CD4-positive, alpha-beta T cell treated with Interleukin-2 at 100 ng/mL for 4 hours (primary cell): ENCODE data around the gene TRABD2A.
A peak's percentile ranks its signal among the peaks of the same experiment; 100 is the strongest.

ENCODE experiments used
- DNase-seq: peaks from one replicate; pipeline ENCODE4 v3.0.0-alpha.2; 2020; ENCODE audit warnings: low spot score

The TRABD2A gene

DNA sequence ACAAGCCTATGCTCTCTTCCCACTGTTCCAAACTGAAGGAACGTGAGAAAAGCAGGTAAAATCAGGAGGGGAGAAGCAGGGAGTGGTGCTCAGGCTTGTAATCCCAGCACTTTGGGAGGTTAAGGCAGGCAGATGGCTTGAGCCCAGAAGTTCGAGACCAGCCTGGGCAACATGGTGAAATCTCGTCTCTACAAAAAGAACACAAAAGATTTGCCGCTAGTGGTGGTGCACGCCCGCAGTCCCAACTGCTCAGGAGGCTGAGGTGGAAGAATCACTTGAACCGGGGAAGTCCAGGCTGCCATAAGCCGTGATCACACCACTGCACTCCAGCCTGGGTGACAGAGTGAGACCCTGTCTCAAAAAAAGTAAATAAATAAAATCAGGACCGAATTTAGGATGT, 23.3 kb upstream of the TRABD2A start:
- no peak for DNase-seq

DNA sequence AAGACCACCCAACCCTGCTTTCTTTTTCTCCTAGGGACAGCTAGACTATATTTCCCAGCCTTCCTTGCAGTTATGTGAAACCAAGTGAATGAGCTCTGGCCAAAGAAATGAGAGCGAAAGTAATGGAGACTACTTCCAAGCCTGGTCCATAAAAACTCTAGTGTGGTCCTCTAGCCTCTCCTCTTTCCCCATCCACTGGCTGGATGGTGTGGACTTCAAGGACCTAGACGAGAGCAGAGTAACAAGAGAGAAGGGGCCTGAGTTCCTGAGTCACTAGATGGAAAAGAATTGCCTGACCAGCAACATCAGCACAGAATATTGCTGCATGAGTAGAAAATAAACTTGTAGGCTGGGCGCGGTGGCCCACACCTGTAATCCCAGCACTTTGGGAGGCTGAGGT, 21.6 kb upstream of the TRABD2A start:
- DNase-seq: no peak

DNA sequence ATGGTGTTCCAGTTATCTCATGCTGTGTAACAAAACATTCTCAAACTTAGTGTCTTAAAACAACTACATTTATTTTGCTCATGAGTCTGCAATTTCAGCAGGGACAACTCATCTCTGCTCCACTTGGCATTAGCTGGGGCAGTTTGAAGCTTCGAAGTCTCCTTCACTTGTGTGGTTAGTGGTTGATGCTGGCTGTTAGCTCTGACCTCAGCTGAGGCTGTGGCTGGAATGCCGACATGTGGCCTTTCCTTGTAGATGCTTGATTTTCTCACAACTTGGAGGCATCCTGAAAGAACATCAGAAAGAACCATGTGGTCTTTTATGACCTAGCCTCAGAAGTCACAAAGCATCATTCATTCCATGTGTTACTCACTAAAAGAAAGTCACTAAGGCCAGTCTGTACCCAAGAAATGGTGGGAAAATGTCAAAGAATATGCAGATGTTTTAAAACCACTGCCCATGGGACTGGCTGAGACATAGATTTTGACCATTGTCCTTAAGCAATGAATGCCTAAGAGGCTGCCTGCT, 20.8 kb upstream of the TRABD2A start:
- no peak for DNase-seq

DNA sequence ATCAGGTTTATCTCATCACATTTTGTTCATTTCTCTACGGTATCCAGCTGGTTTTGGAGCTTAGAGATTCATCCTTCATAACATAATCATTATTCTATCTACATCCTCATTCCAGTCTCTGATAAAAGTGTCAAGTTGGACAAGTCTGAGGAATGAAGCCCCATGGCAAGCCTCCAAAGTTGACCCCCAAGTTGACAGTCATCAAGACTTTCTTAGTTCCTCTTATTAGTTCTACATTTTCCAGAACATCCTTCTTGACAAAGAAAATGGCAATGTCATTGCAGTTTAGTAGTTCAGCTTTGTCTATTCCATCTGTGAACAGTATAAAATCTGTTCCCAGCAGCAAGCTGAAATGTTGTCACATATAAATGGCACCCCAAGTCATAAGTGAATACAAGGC, 20.1 kb upstream of the TRABD2A start:
- no peak for DNase-seq

DNA sequence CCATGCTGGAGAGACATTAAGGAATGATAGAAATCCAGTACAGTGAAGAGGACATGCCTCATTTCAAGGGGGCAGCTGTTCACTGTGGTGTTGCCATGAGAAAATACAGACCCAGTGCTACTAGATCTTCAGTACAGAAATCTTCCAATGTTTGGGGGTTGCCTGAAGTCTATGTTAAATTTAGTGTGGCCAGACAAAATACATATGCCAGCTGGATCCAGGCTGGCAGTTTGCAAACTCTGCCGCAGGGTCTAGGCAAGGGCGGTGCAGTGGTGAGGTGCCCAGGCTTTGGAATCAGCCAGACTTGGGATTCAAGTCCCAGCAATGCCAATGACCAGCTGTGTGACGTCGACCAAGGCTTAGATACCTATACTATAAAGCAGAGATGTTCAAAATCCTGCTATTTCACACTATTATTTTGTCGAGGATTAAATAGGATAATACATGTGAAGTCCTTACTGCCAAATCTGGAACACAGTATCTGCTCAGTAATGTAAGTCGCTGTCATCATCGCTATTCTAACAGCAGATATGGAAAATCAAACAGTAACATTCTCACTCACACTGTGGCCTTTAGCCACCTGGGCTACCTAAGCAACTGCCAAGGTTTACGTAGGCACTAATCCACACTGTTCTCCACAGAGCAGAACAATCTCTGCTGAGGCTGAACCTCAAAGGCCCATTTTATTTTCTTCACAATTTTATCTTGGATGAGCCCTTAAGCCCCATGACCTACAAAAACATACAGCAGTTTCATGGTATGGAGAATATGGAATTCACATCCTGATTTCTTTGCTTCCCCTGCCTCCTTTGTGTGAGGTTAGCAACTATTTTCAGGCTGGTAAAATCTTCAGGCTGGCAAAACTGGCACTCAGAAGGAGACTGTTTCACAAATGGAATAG, 18.7 kb upstream of the TRABD2A start:
- no peak for DNase-seq

DNA sequence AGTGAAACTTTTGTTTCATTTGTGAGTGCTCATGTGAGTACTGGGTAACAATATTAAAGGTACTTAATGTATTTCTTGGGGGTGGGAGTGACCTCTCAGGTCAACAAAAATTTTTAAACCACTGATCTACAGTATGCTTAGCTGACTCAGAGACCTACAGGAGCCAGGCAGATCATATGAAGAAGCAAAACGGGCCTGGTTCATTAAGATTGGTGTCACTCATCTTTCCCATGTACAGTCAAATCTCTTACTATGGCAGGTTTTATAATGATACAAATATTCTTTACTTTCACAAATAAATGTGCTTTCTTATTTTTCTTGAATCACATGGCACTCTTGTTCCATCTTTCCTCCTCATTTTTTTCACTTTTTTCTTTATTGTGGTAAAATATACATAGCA, 16.9 kb upstream of the TRABD2A start:
- peak; percentile 26 for DNase-seq

DNA sequence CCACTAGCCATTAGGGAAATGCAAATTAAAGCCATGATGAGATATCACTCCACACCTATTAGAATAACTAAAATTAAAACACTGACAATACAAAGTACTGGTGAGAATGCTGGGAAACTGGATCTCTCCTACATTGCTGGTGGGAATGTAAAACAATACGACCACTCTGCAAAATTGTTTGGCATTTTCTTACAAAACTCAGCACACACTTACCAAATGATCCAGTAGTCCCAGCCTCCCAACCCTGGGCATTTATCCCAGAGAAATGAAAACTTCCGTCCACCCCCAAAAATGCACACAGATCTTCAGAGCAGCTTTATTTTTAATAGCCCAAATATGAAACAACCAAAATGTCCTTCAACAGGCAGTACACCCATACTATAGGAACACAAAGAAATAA, 15.7 kb upstream of the TRABD2A start:
- DNase-seq: no peak

DNA sequence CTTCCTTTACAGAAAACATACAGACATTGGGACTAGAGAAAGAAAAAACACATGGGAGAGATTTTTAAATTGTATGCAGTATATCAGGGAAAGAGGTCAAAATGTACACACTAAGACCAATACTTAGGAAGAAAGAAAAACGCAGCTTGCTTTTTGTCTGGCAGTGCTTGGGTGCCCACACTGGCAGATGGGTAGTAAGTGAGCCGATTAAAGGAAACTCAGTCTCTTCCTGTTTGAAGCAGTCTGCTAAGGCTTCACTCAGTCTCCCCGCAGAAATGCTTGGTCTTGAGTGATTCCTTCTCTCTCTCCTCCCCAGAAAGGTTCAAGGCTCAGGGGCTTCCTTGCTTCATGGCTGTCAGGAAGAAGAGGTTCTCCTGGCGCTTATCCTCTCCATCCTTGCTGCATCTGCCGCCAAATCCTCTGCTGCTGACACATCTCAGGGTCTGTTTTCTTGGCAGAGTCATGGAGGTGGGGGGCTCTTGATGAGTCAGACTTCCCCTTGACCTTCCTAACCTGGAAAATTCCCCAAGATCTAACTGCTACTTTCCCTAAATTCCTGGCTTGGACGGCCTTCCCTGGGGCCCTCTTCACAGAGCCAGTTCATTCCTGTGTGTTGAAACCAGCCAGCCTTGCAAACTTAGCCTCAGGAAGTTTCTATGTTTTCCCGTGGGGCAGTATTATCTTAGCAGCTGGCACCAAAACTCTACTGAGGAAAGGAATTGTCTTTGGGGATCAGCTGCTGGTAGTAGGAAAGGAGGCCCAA, 14.1 kb upstream of the TRABD2A start:
- DNase-seq: peak; percentile 44

DNA sequence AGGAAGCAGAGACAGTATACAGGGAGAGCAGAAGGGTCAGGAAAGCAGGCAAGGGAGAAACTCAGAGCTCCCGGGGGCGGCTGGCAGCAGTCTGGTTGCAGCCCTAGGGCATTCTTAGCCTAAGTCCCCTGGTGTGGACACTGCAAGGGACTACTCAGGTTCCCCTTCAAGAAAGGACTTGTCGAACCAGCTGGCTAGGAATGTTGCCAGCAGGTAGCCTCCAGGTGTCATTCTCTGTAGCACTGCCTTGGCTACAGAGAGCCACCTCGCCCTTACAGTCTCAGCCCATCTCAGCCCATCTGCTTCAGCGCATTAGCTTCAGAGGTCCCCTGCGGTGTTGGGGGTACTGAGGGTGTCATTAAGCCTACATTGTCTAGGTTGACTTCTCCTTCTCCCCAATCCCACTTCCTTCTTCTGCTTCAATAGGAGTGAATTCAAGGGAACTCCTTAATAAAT, 13.3 kb upstream of the TRABD2A start:
- no peak for DNase-seq

DNA sequence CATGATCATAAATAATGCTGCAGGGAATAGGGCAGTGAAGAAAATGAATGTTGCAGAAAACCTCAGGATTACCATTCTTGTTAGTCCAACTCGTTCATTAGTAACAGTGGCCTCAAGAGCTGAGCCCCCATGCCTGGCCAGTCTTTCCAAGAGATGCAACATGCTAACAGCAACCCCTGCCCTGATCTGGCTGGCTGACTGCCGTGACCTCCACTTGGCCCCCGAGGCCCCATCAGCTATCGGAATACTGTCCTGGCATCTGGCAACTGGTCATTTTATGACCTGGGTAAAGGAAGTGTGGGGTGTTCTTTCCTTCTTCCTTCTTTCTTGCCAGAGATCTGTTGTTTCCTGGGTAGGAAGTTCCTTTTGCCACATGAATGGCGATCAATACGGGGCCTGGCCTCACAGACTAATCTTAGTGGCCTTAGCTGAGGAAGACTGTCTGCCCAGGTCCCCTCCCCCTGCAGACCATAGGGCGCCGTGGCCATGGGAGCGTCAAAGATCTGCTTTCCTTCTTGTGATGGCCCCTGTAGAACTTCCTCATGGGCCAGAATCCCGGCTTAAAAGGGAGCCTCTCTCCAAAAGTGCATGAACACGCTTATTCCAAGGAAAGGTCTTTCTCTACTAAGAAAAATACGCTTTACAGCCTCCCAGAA, 10.6 kb upstream of the TRABD2A start:
- DNase-seq: no peak

DNA sequence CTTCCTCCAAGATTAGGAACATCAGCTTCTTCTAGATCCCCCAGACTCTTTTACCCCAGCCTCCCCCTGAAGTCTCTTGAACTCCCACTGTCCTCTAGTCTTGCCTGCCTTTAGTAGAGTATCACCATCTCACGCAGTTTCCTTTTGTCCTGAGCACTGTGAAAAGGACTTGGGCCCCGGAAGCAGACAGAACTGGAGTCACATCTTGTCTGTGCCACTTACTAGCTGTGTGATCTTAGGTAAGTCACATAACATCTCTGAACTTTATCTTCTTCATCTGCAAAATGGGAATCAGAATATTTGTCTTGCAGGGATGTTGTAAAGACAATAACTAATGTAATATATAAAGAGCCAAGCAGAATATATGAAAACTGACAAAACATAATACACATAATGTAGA, 8.4 kb upstream of the TRABD2A start:
- no peak for DNase-seq

DNA sequence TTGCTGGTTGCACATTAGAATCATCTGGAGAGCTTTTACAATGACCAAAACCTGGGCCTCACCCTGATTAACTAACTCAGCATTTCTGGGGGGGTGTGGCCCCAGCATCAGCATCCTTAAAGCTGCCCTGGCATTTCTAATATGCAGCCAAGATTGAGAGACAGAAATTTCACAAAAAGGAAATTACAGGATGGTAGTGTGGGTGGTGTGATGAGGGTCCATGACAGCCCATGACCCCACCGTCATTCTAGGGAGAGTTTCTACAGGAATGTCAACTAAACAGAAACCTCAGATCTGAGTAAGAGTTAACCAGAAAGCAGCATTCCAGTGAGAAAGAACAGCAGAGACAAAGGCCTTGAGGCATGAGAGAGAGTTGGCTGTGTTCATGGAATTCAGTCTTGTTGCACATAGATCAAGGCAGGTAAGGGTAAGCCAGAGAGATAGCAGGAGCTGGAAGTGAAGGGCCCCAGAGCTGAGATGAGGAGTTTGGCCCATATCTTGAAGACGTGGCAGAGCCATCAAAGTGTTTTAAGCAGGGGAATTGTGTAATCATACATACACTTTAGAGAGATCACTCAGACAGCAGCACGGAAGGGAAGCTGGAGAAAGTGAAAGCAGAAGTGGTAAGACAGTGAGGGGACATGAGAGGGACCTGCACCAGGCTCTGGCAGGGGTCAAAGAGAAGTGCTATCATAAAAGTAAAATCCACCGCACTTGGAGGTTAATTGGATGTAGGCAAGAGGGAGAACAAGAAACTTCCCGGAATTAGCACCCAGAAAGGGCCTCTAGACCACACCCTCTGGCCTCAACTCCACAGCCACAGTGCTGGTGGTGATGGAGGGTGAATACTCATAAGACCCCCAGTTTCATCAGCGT, 7.8 kb upstream of the TRABD2A start:
- peak; percentile 74 for DNase-seq

DNA sequence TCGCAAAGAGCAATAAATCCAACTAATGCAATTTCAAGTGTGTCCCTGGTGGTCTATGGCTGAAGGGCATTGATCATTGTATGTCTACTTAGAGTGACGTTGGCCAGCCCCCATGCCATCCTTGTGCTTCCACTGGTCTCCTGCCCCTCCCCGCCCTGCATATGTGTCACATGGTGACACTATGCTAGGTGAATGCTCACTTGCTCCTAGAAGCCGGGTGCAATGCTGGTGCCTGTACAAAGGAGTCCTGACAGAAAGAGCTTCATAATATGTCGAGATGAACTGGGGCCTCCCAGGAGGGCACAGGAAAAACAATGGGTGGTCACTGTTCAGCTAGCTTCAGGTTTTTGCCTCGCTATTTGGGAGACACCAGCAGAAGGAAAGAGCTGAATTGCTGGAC, 5.9 kb upstream of the TRABD2A start:
- no peak for DNase-seq

DNA sequence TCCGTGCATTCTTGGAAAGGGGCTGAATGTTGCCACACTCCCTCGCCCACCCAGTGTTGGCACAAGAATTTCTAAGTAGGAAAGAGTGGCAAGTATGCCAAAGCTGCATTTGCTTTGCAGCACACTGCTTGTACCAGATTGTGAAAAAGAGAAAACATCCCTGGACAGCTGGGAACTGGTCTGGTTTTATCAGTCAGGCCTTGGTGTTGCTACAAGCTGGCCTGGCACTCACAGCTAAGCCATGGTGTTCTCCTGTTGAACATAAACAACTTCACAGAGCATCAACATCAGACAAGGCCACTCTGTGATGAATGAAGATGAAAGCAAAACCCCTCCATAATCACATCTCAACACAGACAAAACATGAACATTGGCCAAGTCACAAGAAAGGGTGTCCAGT, 4.2 kb upstream of the TRABD2A start:
- no peak for DNase-seq

DNA sequence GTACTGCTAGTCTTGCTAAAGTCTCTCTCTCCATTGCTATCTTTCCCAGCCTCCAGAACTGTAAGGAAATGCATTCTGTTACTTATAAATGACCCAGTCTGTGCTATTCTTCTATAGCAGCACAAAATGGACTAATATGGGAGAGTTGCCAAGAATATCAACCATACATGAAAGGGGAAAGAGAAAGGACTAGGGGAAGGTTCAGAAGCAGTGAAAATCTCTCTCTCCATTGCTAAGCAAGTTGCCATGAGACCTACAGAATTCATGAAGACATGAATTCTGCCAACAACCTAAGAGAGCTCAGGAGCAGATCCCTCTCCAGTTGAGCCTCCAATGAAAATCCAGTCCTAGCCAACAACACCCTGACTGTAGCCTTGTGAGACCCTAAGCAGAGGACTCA, 3.6 kb upstream of the TRABD2A start:
- no peak for DNase-seq

DNA sequence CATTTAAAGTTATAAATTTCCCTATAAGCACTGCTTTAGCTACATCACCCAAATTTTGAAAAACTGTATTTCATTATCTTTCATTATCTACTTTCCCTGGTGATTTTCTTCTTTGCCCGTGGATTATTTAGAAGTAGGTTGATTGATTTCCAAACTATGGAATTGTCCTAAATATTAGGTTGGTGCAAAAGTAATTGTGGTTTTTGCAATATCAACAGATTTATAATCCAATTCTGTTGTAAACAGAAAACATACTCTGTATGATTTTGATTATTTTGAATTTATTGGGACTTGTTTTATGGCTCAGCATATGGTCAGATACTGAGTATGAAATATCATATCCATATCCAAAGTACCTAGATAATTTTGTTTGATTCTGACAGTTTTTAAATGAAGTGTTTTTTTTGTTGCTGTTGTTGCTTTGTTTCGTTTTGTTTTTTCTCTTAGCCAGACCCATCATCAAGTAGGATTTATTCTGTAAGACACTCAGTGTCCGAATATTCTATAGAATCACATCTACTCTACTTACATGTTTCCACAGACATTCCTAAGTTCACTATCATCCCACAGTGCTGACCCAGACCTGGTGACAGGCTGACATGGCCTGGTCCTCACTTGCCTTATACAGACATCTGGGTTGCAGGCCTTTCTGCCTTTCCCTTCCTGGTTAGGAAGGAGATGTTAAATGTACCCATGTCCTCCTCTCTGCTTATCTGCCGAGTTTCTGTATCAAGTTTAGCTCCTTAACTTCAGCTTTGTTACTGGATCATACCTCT, 2.1 kb upstream of the TRABD2A start:
- DNase-seq: no peak

DNA sequence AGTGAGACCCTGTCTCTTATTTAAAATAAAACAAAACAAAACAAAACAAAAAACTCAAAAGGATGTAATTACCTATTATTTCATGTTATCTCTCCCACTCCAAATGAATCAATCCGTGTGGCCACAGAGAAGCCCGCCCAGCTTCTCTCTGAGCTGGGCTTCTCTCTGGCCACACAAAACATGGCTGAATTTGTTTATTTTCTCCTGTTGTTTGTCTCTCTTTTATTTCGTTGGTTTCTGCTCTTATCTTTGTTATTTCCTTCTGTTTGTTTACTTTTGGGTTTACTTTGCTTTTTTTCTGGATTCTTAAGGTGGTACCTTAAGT, 1.5 kb upstream of the TRABD2A start:
- no peak for DNase-seq

DNA sequence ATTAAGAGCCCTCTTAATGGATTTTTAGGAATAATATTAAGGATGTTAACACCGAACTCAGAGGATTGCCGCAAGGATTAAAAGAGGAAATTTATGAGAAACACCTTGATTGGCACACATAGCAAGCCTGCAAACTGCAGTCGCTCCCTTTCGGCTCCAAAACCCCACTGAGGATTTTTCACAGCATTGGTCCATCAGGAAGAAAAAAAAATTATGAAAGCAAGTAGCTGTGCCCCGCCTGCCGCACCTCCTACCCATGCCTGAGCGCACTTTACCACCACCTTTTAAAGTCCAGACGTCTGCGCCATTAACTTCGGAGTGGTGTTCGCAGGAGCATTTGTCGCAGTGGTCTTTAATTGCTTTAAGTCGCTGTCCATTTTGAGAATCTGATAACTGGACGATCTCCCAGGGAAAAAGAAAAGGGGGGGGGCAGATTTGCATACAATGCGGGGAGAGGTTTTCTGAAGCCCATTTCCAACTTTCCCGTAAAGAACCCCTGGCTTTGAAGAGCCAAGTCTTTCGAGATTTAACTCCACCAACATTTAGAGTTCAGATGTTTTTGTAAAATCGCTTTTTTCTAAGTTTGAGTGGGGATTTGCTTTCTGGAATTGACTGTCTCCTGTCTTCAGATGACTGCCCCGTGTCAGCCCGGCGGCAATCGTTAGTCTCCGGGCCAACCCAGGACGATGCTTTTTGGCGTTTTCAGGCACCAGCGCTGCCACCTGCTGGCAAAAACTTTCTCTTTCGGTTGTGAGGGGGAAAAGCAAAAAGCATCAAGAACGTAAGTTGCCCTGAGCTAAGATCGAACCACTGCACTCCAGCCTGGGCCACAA, 913 bp upstream of the TRABD2A start:
- peak; percentile 91 for DNase-seq

DNA sequence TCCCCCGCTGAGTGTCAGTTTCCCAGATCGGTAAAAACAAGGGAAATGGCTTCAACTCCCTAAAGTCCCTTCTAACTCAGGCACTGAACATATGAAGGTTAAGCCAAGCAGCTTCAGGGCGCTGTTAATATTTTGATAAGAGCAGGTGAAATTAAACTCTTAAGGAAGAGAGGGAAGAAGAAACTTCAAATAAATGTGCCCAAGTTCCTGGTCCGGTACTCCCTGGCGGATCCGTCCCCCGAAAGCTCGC, 564 bp downstream of the TRABD2A start:
- DNase-seq: no peak
